ENCODE measurements around the gene FBLN2.

FBLN2 gene

DNA sequence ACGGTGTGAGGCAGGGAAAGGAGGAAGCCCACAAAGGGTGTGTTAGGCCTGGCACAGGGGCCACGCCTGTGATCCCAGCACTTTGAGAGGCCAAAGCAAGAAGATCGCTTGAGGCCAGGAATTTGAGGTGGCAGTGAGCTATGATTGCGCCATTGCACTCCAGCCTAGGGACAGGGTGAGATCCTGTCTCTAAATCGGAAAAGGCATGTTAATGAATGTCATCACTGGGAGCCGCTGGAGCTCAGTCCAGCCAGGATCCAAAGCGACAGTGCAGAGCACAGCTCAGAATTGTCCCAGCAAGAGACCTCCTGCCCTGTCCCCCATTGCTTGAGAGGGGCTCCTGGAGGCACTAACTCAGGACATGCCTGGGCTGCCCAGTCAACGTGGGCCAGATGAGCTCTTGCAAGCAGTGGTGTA is 15.0 kb upstream of the FBLN2 start:
- no peak for DNase-seq

DNA sequence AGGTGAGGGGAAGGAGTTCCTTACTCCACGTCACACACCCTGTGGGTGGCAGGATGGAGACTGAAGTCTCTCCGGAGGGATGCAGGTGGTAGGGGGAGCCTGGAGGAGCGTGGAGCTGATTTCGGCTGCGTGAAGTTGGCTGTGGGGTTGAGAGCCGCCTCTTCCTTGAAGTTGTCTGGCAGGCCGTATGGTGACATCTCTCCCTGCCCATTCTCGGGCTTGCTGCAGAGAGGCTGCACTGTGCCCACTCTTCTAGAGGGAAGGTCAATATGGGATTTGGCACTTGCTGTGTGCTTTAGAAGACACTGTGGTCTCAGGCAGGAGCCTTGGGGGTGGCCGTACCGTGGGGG is 13.4 kb upstream of the FBLN2 start:
- DNase-seq, result no peak

DNA sequence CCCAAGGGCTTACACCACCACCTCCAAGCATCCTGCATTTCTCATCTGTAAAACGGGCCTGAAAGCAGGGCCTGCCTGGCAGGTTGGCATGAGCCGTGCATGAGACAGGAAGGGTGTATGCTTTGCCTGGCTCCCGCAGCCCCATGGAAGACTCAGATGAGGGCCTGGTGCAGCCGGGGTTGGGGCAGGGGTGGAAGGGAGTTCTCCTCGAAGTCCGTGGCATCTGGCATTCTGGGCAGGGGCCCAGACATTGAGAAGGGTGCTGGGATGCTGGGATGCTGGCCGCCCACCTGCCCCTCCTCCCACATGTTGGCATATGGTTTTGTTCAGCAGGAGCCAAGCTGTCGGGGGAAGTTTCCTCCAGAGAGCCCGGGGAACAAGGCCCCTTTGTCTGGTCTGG is 13.0 kb upstream of the FBLN2 start:
- no peak for DNase-seq

- no peak for DNase-seq
These were observed 12.5 kb upstream of the FBLN2 start for GRCh38 chr3:13536432-13536831.

- no peak for DNase-seq
These were observed 12.1 kb upstream of the FBLN2 start for GRCh38 chr3:13536832-13537231.

GRCh38 chr3:13537244-13537908 is 11.5 kb upstream of the FBLN2 start:
- DNase-seq, result no peak

- DNase-seq, result no peak
These were observed 11.0 kb upstream of the FBLN2 start for GRCh38 chr3:13537909-13538296.

GRCh38 chr3:13538520-13539291 is 10.2 kb upstream of the FBLN2 start:
- DNase-seq, result no peak

DNA sequence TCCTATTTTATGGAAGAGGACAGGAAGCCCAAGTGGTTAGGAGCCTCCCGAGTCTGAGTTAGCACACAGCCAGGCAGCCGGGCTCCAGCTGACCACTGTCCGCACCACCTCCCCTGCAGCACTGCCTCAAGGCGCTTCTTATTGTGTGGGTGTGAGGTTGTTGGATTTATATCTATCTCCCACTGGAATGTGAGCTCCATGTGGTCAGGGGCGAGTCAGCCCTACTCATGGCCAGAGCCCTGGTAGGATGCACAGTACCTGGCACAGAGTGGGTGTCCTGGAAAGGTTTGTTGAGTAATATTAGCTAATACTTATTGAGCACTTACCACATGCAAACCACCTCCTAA is 9.7 kb upstream of the FBLN2 start:
- DNase-seq, result no peak

DNA sequence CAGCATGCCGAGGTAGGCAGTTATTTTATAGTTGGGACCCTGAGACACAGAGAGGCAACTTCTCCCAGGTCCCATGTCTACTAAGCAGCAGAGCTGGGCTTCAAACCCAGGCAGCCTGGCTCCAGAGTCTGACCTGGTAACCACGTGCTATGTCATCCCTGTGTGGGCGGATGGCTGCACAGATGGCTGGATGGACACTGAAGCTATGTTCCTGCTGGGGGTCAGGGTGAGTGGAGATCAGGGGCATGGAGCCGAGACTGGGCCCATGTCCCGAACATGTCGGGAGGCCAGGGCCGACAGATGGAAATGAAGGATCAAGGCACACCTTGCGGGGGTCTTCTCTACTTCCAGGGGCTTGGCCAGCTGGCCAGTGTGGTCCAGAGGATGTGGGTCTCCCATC is 9.3 kb upstream of the FBLN2 start:
- DNase-seq, result no peak

DNA sequence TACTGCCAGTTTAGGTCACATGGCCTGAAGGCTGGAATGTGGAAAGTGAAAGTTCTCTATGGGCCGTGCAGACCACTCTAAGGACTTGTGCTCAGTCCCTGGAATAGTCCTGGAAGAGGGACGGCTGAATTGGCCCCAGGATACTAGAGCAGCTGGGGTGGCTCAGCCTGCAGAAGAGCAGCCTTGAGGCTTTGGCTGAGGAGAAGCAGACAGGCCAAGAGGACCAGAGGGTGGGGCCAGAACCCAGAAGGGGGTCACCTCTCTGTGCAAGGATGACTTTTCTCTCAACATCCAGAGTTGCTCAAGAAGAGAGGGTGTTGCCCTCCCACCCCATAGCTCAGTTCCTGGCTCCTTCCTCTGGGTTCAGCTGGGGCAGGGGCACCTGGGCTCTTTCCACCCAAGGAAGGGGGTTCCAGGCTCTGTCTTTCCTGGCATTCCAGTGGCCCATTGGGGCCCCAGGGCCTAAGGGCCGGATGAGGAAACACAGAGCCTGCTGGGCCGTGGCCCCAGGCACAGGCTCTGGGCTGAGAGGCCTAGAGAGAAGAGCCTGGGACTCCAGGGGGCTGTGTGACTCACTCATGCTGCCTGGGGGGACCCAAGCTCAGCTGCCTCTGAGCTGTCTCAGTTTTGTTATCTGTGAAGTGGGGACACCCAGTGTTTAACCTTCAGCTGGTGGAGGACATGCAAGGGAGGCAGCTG is 8.5 kb upstream of the FBLN2 start:
- DNase-seq, result no peak

DNA sequence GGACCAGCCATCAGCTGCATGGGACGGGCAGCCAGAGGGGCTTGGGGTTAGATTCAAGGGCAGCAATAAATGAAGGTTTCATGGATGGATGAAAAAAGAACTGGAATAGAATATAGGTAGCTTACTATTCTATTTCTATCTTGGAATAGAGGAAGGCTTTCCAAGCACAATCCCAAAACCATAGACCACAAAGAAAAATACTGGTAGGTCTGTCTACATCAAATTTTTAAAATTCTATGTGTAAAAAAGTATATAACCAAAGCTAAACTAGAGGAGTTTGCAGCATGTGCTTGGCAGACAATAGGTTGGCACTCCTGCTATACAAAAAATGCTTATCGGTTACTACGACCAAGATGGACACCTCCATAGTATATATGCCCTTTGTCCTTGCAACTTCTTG is 7.2 kb upstream of the FBLN2 start:
- no peak for DNase-seq

DNA sequence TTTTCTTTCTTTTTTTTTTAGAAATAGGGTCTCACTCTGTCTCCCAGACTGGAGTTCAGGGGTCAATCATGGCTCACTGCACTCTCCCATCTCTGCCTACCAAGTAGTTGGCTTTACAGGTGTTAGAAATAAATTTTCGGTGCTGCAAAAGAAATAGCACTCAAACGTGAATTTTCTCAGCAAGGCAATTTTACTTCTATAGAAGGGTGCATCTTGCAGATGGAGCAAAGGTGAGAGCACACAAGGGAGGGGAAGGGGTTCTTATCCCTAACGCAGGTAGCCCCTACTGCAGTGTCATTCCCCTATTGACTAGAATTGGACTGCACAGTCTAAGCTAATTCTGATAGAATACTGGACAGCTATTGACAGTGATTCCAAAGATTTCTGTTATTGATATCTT is 6.8 kb upstream of the FBLN2 start:
- no peak for DNase-seq

DNA sequence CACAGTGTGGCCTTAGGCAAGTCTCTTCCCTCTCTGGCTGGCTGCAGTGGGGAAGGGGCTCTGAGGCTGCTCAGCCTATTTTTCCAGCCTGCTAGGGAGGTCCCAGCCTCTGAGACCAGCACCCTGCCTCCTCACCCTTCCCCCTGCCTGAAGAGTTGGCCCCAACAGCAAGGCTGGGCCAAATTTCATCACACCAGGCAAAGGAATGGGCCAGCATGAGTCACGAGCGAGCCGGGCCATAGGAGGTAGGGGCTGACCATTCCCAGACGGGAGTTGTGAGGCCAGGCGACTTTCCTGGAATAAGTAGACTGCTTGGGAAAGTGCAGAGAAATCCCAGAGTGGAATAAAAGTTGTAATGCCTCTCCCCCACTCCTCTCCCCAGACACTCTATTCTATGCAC is 5.7 kb upstream of the FBLN2 start:
- DNase-seq, result no peak

DNA sequence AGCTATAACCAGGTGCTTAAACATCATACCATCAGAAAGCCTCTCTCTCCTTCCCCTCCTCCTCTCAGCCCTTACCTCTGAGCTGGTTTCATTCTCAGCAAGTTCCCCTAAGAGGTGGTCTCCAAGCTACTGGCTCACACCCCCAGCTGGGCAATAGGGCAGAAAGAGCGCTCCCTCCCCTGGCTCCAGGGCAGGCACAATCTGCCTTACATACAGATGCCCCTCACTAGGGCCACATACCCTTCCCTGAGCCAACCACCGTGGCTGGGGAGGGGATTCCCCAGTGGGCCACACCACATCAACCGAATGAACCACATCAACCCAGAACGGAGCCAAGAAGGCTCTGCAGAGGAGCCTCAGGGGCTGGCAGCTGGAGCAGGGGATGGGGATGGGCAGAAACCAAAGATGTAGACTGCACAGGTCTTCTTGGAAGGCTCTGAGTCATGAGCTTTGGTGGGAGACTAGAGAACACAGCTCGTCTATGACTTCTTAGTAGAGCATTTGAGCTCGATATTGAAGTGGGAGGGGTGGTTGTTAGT is 4.6 kb upstream of the FBLN2 start:
- DNase-seq, result peak; percentile 79

DNA sequence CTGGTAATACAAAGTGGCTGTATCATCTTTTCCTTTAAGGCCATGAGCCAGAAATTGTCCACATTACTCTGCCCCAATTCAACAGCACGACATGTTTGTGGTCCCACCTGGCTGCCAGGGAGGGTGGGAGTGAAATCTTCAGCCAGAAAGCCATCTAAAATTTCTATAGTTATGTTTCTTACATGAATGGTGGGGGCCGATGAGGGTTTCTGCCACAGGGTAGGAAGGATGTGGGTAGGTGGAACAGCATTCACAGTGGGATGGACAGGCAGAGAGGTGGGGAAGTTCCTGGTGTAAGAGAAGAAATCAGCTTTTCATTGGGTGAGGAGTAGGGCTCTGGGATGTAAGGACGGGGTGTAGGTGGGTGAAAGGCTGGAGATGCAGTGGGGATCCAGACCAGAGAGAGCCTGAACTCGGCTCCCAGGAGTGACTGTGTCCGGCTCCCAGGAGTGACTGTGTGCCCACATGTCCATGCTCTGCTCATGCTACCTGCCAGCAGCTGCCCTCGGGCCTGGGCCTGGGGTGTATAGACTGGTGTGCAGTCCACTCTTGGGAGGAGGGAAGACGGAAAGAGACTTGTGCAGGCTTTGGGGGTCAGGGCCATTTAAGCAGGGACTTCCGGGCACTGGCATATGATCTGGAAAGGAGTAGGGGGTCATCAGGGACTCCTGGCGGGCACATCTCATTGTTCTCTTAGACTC is 3.8 kb upstream of the FBLN2 start:
- no peak for DNase-seq

DNA sequence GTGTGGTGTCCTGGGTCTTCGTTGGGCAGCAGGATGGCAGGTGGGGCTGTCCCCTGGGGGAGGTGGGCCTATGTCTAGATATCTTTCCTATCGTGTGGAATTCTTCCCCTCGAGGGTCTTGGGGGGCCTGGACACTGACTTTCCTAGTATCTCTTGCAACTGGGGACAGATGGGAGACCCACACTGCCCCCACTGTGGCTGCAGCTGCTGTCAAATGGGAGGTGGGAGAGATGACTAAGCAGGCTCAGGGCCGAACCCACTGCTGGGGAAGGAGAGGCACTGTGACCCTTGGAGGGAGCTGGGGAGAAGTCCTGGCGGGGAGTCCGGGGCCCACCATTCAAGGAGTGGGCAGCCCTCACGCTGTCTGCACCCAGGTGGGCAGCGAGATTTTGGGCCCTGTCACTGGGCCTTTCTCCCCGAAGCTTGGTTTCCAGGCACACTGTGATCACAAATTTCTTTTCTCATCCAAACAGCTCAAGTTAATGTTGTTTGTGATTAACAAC is 2.9 kb upstream of the FBLN2 start:
- no peak for DNase-seq

- DNase-seq, result no peak
These were observed 2.2 kb upstream of the FBLN2 start for GRCh38 chr3:13546667-13547171.

DNA sequence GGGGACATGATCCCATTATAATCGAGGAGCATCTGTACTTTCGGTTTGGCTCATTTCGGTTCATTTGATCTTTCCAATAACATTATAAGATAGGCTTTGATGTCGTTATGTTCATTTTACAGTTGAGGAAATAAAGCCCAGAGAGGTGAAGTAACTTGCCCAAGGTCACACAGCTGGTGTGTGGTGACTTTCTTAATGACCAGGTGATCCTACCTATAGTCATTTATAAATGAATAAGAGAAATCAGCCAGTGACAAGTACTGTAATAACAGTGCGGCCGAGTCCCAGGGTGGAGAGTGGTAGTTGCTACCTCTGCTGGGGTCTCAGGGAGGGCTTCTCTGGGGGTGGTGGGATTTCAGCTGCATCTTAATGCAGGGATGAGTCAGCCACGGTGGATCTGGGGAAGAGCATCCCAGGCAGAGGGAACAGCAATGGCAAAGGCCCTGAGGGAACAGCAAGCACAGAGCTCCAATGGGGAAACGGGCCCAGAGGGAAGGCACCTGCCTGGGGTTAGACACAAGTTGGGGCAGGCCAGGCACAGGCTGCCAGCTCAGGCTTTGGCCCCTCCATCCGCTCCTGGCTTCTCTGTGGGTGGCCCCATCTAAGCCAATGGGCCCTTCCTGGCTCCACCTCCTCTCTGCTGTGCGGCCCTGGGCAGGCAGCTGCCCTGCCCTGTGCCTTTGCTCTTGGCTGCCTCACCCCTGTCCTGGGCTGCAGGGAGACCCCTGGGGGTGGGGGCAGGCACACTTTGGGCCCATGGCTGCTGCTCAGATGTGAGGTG is 1.1 kb upstream of the FBLN2 start:
- no peak for DNase-seq

DNA sequence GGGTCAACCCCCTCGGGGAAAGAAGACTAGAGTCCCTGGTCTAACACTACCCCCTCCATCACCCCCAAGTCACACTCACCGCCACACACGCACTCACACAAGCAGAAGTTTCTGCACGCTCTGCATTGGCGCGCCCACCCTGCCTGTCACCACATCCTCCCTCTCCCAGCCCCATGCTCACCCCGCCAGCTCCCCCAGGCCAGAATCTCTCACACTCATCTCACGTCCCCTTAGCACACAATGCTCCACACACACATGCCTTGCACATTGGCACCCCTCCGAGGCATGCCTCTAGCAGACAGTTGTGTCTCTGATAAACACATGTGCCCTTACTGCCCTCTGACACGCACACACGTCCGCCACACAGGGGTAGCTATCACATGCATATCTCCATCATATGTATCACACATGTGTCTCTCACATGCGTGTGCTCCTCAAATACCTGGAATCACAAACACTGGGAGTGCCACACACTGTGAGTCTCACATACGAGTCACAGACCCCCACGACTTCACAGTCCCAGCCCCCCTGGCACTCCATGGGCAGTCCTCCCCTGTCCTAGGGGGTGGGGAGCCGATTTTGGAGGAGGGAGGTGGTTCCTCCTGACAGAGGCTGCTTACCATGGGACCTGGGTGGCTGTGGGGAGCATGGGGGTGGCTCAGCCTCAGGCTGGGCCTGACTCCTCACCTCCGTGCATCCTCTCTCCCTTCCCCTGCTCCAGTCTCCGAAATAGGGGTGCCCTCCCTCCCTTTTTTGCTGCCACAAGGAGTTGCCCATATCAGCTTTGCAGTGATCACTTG is 898 bp downstream of the FBLN2 start:
- DNase-seq, result no peak

- no peak for DNase-seq
These were observed 1.4 kb downstream of the FBLN2 start for GRCh38 chr3:13550423-13550690.

Measured in activated CD8-positive, alpha-beta memory T cell treated with anti-CD3 and anti-CD28 coated beads, Interleukin-2, amount 50 U/mL, for 48 hours (primary cell).